Muscle of back (tissue), 11 donors: ENCODE measurements around the gene RPRM. TPM values are rescaled to one million over a fixed set of nuclear protein-coding genes. Genes with fewer than 3 reads are reported as not detected.
"Not testable (repeated sequence)": the region's sequence is repeated elsewhere in the genome, so short reads cannot be mapped to it uniquely, and the experiment has no call there.

ENCODE experiments used
- DNase-seq, 3 donors: peaks; one replicate each; pipeline versions ENCODE4 v3.0.0 to v3.0.0-alpha.2; 2013
- polyA plus RNA-seq, 10 donors: library from polyadenylated mRNA; unstranded; fragments of 120-200 nt; gene quantifications; one replicate each; pipeline ENCODE4 v1.2.1, GENCODE V29; 2013; ENCODE audit not compliant: insufficient read length in 10 of 10

Gene RPRM
- polyA plus RNA-seq, 10 donors, result 0.60 to 19.8 (median 4.2) TPM

DNA sequence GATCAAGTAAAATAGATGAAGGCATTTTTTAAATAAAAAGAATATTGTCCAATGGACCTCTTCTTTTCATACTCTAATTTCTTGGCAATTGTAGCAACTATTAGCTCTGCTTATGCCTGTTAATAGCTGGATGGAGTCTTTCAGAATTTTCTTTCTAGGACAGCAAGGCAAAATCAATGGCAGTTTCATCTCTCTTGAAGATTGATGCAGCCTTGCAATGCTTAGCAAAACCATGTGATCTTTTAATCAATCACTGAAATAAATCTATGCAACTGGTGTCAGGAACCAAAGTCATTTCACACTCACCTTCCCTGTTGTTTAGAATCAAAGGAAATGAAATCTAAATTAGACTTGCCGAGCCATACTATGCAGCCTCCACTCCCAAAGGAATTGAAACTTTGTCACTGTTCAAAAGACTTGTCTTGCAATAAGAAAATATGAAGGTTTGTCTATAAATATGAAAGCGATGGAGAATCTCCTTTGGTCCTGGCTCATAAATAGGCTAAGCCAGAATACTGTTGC, 16.2 kb downstream of the RPRM start:
- no peak for DNase-seq

DNA sequence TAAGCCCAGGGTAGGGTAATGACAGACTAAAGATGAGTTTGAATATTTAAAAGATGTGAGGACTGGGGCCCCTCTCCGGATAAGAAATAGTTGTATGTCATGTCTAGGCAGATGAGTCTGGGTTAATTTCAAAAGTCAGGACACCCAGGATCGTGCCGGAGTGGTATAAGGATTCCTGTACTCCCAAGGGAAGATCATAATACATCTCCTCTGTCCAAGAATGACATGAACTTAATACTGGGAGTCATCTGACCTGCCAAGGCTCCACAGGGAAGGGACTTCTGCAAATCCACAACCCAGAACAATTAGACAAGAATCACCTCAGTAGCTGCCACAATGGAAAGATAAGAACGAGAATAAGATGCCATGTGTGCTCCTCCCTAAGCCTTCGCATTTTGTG, 17.1 kb downstream of the RPRM start:
- no peak for DNase-seq

DNA sequence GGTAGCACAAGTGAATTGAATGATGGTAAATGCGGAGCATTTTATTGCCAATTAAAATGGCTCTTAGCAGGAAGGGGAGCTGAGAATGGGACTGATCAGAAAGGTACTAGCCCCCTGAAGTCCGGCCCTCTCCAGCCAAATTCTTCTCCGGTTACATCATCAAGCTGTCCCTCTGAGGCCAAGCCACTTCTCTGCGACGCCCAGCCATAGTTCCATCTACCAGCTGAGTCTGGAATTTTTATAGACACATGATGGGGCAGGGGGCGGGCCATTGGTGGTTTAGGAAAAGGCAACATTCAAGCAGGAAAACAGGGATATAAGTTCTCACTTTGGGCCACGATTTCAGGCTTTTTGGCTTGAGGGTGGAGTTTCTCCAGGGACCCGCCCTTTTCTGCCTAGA, 22.7 kb downstream of the RPRM start:
- DNase-seq, result no peak

DNA sequence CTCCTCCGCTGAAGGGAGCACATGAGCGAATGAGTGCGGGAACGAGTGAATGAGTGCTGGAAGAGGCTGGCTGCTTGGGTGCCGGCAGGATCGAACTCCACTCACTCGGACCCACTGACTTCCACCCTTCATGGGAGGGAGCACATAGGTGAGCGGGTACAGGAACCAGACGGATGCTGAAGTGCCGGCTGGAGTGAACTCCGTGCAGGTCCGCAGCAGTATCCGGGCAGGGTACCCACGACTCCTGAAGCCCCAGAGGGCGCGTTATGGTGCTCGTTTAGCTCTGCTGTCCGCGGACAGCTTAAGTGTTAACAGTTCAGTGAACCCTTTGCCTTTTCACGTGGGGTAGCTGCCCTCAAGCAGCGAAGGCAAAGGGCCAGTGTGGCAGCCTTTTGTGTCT, 23.2 kb downstream of the RPRM start:
- DNase-seq, result no peak

DNA sequence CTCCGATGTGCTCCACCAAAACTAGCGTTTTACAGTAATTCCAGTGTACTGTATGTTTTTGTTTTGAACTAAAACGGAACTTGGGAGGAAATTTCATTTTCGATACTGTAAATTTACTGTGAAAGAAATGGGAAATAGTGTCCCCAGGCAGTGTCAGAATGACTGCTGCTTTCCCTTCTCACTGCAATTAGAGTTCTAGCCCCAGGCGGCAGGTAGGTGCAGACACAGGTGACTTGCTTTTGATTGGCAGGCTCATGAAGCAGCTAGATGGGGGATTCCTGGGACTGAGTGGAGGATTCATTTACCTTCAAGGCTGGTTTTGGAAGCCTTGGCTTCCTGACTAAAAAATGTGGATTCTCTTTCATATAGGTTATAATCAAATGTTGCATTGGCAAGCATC, 27.0 kb downstream of the RPRM start:
- DNase-seq, result no peak

DNA sequence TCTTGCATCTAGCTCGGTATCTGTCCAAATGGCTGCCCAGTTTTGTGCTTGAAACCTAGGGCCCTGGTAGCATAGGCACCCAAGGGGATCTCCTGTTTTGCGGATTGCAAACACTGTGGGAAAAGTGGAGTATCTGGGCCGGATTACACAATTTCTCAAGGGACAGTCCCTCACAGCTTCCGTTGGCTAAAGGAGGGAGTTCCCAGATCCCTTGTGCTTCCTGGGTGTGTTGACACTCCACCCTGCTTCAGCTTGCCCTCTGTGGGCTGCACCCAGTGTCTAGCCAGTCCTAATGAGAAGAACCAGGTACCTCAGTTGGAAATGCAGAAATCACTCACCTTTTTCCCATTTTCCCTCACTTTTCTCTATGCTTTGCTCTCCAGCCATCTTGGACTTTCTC, 35.5 kb downstream of the RPRM start:
- no peak for DNase-seq

DNA sequence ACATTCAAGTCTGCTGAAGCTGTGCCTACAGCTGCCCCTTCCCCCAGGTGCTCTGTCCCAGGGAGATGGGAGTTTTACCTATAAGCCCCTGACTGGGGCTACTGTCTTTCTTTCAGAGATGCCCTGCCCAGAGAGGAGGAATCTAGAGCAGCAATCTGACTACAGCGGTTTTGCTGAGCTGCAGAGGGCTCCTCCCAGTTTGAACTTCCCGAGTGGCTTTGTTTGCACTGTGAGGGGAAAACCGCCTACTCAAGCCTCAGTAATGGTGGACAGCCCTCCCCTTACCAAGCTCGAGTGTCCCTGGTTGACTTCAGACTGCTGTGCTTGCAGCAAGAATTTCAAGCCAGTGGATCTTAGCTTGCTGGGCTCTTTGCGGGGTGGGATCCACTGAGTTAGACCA, 35.9 kb downstream of the RPRM start:
- DNase-seq, result not testable (repeated sequence)

DNA sequence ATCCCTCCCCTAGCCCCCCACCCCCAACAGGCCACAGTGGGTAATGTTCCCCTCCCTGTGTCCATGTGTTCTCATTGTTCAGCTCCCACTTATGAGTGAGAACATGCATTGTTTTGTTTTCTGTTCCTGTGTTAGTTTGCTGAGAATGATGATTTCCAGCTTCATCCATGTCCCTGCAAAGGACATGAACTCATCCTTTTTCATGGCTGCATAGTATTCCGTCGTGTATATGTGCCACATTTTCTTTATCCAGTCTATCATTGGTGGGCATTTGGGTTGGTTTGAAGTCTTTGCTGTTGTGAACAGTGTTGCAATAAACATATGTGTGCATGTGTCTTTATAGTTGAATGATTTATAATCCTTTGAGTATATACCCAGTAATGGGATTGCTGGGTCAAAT, 38.5 kb downstream of the RPRM start:
- not testable (repeated sequence) for DNase-seq

DNA sequence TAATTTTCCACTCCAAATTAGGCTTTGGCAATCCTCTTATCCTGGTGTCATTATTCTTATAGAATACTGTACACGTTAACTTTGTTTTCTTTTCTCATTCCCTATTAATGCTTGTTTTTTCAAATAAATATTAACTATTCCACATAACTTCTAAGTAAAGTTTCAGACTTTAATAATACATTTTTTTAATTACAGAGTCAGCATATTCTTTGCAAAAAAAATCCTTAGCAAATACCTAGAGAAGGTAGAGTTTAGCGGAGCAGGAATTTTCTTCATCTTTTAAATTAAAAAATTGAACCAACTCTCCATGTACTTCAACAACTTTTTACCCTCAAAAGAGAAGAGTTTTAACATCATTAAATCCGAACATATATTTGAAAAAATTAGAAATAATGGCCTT, 45.2 kb downstream of the RPRM start:
- DNase-seq, result no peak

DNA sequence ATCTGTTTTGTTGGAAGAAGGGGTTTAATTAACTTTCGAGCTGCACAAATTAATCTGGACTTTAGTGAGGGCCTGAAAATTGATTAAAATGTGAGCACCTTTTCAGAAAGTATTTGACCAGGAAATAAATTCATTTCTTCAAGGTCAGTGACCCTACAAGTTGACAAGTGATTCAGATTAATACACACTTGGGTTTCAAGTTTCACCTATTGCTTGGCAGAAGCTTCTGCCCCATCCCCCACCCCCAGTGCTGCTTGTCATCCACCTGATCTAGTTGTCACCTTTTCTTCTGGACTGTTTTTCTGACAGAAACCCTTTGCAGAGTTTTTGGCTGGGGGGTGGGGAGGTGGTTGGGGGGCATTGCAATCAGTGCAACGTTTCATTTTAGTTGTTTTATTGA, 46.2 kb downstream of the RPRM start:
- no peak for DNase-seq

DNA sequence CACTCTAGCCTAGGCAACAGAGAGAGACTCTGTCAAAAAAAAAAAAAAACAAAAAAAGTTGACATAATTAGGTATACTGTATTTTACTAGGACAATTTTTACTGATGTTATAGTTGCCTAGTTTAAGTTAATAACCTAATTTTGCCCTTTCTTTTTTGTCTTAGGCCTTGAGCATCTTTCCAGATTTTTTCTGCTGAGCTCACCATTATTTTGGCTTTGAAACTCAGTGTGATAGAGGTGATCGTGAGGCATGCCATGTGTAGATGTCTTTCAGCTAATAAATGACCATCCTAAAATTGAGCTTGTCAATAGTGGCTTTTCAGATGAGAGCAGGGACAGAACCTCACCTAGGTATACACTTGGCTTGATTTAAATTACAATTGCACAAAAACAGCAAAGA, 47.4 kb downstream of the RPRM start:
- no peak for DNase-seq
